Esophagus squamous epithelium (tissue), 4 donors: ENCODE data around the gene PANK4.

Experiments
- POLR2A ChIP-seq, 4 donors: fragments of 450-650 bp; IDR thresholded peaks; one replicate each; pipeline ENCODE4 v1.6.1; 2017; ENCODE audit warnings: antibody characterized with exemption in 4 of 4, mild to moderate bottlenecking in 4 of 4, moderate library complexity in 3 of 4
- TF ChIP-seq, protein P1 (sequence below), 6 experiments: fragments of 450-650 bp in 4 of 6; fragments of 200-600 bp in 2 of 6; sonication (generic) in 2 of 6; IDR thresholded peaks; one replicate each; pipeline ENCODE4 v1.5.1; 2016 to 2019; ENCODE audit warnings: antibody characterized with exemption in 6 of 6, mild to moderate bottlenecking in 4 of 6, moderate library complexity in 4 of 6

- TF ChIP-seq, protein P1, sequence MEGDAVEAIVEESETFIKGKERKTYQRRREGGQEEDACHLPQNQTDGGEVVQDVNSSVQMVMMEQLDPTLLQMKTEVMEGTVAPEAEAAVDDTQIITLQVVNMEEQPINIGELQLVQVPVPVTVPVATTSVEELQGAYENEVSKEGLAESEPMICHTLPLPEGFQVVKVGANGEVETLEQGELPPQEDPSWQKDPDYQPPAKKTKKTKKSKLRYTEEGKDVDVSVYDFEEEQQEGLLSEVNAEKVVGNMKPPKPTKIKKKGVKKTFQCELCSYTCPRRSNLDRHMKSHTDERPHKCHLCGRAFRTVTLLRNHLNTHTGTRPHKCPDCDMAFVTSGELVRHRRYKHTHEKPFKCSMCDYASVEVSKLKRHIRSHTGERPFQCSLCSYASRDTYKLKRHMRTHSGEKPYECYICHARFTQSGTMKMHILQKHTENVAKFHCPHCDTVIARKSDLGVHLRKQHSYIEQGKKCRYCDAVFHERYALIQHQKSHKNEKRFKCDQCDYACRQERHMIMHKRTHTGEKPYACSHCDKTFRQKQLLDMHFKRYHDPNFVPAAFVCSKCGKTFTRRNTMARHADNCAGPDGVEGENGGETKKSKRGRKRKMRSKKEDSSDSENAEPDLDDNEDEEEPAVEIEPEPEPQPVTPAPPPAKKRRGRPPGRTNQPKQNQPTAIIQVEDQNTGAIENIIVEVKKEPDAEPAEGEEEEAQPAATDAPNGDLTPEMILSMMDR (IDR thresholded peaks at IDR 0.05) = no peak
- no peak for TF ChIP-seq POLR2A (IDR thresholded peaks at IDR 0.05)
These were observed 29.6 kb downstream of the PANK4 start for GRCh38 chr1:2496746-2497145.
